Thoracic aorta (tissue), 2 donors: ENCODE measurements around the gene GRIN2B. TPM values are rescaled to one million over a fixed set of nuclear protein-coding genes. Genes with fewer than 3 reads are reported as not detected.

ENCODE experiments used
- ATAC-seq: fragments of 150-250 bp; one replicate; pipeline ENCODE4 v1.8.0; 2017; ENCODE audit warnings: low read depth; ENCODE audit not compliant: insufficient number of reproducible peaks, low FRiP score
- DNase-seq: peaks from one replicate; pipeline ENCODE4 v3.0.0-alpha.2; 2020; ENCODE audit warnings: low spot score
- H3K27ac ChIP-seq, 2 donors: fragments of 200-600 bp; sonication (generic); 1 replicate in 1 of 2; 2 replicates in 1 of 2; pipeline ENCODE4 v1.5.1; 2016; ENCODE audit warnings: mild to moderate bottlenecking in 2 of 2, moderate library complexity in 2 of 2
- H3K27me3 ChIP-seq: fragments of 200-600 bp; sonication (generic); replicated peaks from 2 replicates; pipeline ENCODE4 v1.6.0; 2016; ENCODE audit warnings: mild to moderate bottlenecking; ENCODE audit not compliant: insufficient read depth
- H3K36me3 ChIP-seq: fragments of 200-600 bp; sonication (generic); one replicate; pipeline ENCODE4 v1.5.1; 2016
- H3K4me1 ChIP-seq, 2 donors: fragments of 200-600 bp; sonication (generic); 1 replicate in 1 of 2; 2 replicates in 1 of 2; pipeline versions ENCODE4 v1.5.1 to v1.6.0; 2016; ENCODE audit warnings: low read depth in 2 of 2, mild to moderate bottlenecking in 1 of 2; ENCODE audit not compliant: control insufficient read depth in 1 of 2
- H3K4me3 ChIP-seq: fragments of 200-600 bp; sonication (generic); 2 replicates; pipeline ENCODE4 v1.5.1; 2016; ENCODE audit warnings: mild to moderate bottlenecking
- H3K9me3 ChIP-seq: fragments of 200-600 bp; sonication (generic); 2 replicates; pipeline ENCODE4 v1.5.1; 2016
- CTCF ChIP-seq: fragments of 200-600 bp; sonication (generic); IDR thresholded peaks from one replicate; pipeline ENCODE4 v1.5.1; 2019; ENCODE audit warnings: antibody characterized with exemption
- total RNA-seq, 2 donors: library from RNA; depleted of rRNA; stranded (reverse); fragments of >200 nt; gene quantifications; one replicate each; pipeline versions ENCODE4 v1.1.0 to v1.2.3, GENCODE V29; 2016

Gene GRIN2B
- total RNA-seq, 2 donors from 2014 or later, result not detected

GRCh38 chr12:13961971-13962370, 19.4 kb downstream of the GRIN2B start:
- Histone ChIP-seq H3K27ac (no peak overlapping the region), H3K4me1 (no peaks in the 10 kb centered on the region), H3K27me3 (no peaks in the 10 kb centered on the region), H3K36me3 (no peaks in the 10 kb centered on the region), H3K9me3 (no peaks in the 10 kb centered on the region), H3K4me3 (no peak overlapping the region)
- TF ChIP-seq CTCF, result no peak
- no peak for ATAC-seq
- DNase-seq, result no peak

GRCh38 chr12:13959131-13959723, 22.2 kb downstream of the GRIN2B start:
- Histone ChIP-seq H3K27ac (no peak overlapping the region), H3K36me3 (no peaks in the 10 kb centered on the region), H3K4me1 (no peaks in the 10 kb centered on the region), H3K9me3 (no peaks in the 10 kb centered on the region), H3K4me3 (no peak overlapping the region), H3K27me3 (no peaks in the 10 kb centered on the region)
- ATAC-seq (no peak), DNase-seq (no peak)
- TF ChIP-seq CTCF, result no peak

- Histone ChIP-seq H3K4me3 (no peak overlapping the region), H3K27me3 (no peaks in the 10 kb centered on the region), H3K9me3 (no peaks in the 10 kb centered on the region), H3K36me3 (no peaks in the 10 kb centered on the region), H3K4me1 (no peaks in the 10 kb centered on the region), H3K27ac (no peak overlapping the region)
- no peak for TF ChIP-seq CTCF
- no peak for DNase-seq
- ATAC-seq, result no peak
Measured at GRCh38 chr12:13957576-13957975, 23.8 kb downstream of the GRIN2B start.

- no peak overlapping the region for H3K27ac ChIP-seq
- H3K9me3 ChIP-seq, result no peaks in the 10 kb centered on the region
- no peak for TF ChIP-seq CTCF
- H3K4me3 ChIP-seq, result no peak overlapping the region
- DNase-seq (no peak), ATAC-seq (no peak)
- H3K36me3 ChIP-seq, result no peaks in the 10 kb centered on the region
- H3K4me1 ChIP-seq, result no peaks in the 10 kb centered on the region
- H3K27me3 ChIP-seq, result no peaks in the 10 kb centered on the region
Measured at GRCh38 chr12:13956060-13956590, 25.3 kb downstream of the GRIN2B start.

- Histone ChIP-seq H3K9me3 (no peaks in the 10 kb centered on the region), H3K36me3 (no peaks in the 10 kb centered on the region), H3K27ac (no peak overlapping the region), H3K4me1 (no peaks in the 10 kb centered on the region), H3K27me3 (no peaks in the 10 kb centered on the region), H3K4me3 (no peak overlapping the region)
- TF ChIP-seq CTCF, result no peak
- ATAC-seq (no peak), DNase-seq (no peak)
Measured at GRCh38 chr12:13952096-13952495, 29.3 kb downstream of the GRIN2B start.
